ENCODE measurements around the gene FCRL3.
A peak's percentile ranks its signal among the peaks of the same experiment; 100 is the strongest.

The FCRL3 gene

DNA sequence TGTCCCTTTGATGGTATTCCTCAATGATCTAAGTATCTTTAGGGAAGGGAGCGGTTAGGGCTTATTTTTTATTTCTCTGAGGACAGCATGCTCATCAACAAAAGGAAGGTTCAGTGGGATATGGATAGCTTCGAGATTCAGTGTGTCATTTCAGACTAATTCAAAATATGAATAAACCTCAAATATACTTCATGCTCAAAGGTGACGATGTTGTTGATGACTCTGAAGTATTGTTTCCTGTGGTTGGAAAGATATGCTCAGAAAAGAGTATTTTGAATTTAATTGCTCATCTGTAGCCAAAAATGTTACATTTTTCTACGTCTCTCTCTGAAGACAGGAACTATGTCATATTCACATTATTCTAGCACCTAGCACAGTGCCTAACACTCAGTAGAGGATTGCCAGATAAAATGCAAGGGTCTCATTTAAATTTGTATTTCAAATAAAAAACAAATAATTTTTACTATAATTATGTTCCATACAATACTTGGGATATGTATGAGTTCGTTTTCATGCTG, 1.8 kb upstream of the FCRL3 start:
- DNase-seq (ENCODE audit: extremely low read depth, low read depth): no peak
- TF ChIP-seq, protein P1, sequence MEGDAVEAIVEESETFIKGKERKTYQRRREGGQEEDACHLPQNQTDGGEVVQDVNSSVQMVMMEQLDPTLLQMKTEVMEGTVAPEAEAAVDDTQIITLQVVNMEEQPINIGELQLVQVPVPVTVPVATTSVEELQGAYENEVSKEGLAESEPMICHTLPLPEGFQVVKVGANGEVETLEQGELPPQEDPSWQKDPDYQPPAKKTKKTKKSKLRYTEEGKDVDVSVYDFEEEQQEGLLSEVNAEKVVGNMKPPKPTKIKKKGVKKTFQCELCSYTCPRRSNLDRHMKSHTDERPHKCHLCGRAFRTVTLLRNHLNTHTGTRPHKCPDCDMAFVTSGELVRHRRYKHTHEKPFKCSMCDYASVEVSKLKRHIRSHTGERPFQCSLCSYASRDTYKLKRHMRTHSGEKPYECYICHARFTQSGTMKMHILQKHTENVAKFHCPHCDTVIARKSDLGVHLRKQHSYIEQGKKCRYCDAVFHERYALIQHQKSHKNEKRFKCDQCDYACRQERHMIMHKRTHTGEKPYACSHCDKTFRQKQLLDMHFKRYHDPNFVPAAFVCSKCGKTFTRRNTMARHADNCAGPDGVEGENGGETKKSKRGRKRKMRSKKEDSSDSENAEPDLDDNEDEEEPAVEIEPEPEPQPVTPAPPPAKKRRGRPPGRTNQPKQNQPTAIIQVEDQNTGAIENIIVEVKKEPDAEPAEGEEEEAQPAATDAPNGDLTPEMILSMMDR (IDR thresholded peaks at IDR 0.05; ENCODE audit: low read depth, low read length): no peak

DNA sequence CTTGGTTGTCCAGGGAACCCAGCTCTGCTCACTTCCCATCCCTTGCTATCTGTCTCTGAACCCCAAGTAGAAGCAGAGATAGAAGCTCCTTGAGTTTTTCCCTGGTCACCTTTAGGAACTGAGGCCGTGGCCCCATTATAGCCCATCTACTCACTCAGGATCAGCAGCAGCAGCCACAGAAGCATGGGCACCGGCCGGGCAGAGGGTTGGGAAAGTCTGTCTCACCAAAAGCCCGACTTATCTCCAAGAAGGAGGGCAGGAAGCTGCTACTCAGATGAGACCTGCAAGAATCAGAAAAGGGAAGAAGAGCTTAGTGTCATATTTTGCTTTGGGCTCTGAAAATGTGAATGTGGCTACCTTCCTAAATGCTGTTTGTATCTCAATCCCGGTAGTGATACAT, 264 bp downstream of the FCRL3 start:
- DNase-seq (ENCODE audit: extremely low read depth, low read depth): no peak

DNA sequence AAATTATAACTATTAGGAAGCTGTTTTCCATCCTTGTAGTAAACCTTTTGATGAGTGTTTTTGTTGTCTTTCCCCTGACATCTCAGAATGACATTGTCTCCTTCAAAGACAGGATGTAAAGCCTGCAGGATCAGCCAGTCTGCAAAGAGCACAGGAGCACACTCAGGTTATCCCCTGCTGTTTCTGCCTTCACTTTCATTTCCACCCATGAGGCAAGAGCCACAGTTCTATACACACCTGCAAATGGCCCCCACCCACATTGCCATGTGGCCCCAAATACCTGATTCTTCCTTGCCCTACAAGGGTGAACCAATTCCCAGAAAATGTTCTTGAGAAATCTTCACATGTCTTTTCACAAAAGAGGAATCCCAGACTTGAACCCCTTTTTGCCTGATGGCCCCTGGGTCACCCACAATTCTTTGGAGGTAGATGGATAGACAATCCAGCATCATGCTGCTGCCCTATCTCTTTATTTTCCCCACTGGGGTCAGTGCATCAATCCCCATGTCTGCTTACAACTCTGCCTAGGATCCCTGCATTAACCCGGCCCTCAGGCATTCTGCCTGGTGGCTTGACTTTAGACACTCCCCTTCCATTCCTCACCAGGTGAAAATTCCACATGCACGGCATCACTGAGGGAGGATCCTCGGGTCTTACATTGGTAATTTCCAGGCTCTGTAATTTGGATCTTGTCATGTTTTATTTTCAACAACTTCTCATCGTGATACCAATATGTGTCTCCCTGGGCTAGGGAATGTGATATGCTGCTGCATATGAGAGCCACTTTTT, 2.6 kb downstream of the FCRL3 start:
- no peak for DNase-seq (ENCODE audit: extremely low read depth, low read depth)
- TF ChIP-seq, protein P1 (IDR thresholded peaks at IDR 0.05; ENCODE audit: low read depth, low read length): no peak

More for the DNA sequence above, 264 bp downstream of the FCRL3 start:
- TF ChIP-seq, protein P1 (IDR thresholded peaks at IDR 0.05; ENCODE audit: low read depth, low read length): no peak

DNA sequence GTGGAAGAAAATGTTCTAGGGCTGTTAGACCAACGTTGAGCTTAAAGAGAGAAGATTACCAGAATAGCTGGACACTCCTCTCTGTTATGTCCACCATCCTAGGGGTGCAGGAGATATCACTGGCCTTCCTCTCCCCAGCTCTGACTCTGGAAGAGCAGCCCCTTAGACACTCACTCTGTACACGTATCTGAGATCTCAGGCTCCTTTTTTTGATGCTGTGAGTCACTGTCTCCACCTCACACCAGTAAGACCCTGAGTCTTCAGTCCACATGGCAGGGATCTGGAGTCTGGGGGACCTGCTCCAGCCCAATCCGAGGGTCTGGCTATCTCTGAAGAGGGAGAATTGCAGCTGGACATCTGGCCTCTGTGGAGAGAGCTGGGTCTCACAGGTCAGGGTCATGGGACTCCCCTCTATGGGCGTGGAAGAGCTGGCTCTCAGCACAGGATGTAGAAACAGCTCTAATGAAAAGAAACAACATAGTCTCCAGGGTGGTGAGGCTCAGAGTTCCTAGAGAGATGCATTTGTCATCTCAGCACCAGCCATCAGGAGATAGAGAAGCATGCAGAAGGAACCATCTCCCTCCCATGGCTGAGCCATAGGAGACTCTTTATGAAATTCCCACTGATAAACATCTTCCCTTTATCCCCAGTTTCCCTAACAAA, 3.5 kb downstream of the FCRL3 start:
- TF ChIP-seq, protein P1 (IDR thresholded peaks at IDR 0.05; ENCODE audit: low read depth, low read length): no peak
- DNase-seq (ENCODE audit: extremely low read depth, low read depth): no peak

DNA sequence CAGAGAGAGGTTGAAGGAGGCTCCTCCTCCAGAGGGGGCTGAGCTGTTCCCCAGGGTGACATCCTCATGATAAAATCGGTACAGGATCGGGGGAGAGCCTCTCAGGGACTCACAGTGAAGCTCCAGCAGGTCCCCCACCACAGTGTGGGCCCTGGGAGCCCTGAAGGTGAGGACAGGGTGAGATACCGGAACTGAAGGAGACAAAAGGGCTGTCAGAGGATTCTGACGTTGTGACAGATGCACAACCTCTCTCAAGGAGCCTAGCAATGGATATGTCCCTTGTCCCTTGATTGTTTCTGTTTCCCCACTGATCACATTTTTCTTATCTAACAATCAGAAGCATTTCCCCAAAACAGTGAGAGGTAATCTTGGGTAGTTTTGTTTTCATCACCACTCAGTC, 5.2 kb downstream of the FCRL3 start:
- TF ChIP-seq, protein P1 (IDR thresholded peaks at IDR 0.05; ENCODE audit: low read depth, low read length): no peak
- no peak for DNase-seq (ENCODE audit: extremely low read depth, low read depth)

DNA sequence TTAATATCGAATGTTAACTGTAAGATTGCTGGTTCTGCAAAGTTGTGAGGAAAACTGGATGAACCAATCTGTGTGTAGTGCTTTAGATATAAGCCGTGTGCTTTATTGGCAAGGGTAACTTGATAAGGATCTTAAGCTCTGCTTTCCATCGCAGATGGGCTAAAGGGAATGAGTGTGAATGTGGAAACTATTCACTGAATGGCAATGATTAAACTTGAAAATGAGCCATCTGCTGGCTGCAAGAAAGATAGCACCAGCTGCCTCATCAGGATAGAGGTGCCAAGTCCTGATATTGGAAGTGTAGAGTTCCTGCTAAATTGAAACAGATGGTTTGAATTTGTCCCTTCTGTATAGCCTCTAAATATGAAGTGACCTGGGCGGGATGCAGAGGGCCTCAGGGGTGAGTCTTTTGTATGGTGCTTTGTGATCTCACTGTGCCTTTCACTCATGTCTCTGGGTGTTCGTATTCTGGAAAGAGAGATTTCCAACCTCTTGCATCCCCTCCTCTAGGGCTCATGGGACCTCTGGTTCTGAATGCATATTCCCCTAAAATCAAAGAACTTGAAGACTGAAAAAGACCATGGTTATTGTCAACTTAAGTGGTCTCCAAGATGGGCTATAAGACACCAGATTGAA, 9.2 kb downstream of the FCRL3 start:
- DNase-seq (ENCODE audit: extremely low read depth, low read depth): no peak
- TF ChIP-seq, protein P1 (IDR thresholded peaks at IDR 0.05; ENCODE audit: low read depth, low read length): peak; percentile 29
